GM10847 (cell line): Measurements from ENCODE around the gene MET.

ENCODE experiments used
- POLR2A ChIP-seq: IDR thresholded peaks from 2 replicates; pipeline ENCODE4 v1.6.1; 2011; ENCODE audit not compliant: insufficient read length; ENCODE audit errors: extremely low read depth

The MET gene

DNA sequence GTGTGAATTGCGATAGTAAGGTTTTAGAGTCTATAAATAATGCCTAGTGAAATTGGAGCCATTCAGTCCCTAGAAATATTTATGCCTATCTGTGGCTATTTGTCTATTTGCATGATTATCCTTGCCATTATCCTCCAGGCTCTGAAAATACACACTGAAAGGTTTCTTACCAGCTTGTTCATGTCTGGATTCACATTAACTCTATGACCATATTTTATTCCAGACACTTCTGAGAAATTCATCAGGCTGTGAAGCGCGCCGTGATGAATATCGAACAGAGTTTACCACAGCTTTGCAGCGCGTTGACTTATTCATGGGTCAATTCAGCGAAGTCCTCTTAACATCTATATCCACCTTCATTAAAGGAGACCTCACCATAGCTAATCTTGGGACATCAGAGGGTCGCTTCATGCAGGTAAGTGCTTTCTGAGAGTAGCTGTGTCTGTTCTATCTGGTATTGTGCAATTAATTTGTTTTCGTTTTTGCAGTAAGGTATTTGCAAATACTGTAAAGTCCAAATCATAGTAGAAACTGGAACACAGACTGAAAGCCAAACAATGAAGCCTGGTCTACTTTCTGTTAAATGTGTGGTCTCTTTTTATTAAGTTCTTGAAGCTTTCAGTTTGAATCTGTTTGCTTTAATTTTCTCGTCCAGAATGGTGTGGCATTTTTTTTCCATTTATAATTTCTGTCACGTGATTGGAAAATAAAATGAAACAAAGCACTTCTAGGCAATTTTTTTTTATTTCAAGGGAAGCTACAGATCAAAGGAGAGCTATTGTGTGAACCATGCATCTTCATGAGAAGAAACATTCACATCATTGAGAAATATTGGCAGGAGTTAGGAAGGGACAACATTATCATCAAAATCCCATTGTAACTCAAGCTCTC lies 59.7 kb downstream of the MET start:
- no peak for TF ChIP-seq POLR2A

DNA sequence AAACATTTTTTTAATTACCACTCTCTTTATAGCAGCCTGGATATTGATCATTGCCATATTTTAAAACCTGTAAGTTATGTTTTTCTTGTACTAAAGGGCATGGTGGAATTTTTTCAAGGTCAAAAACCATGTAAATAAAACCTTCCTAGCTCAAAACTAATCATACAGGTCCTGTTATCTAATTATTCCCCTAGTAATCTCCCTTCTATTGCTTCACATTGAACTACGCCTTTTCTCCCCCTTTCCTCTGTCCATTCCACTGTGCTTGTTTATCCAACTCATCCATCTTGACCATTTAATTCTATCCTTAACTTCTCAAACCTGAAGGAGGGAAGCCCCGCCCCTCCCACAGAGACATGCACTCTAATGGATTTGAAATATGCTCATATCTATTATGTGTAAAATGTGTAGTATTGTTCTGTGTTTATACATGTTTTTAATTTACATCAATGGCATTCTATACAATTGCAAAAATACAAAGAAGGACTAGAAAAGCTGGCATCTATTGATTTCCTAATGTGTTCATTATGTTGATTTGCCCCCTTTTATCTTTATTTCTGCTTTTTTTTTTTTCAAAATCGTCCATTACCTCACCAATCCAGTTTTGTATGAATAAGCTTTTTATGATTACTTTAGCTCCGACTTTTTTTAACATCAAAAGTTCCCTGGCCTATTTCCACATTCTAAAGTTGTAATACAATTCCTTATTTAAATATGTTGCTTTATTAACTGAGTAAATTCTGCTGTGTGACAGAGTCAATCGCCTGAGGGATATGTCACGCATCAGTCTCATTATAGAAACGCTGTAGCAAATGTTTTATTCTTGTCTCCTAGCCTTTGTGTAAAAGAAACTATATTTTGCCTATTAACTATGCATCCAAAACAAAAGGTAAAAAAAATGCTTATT lies 61.0 kb downstream of the MET start:
- no peak for TF ChIP-seq POLR2A

DNA sequence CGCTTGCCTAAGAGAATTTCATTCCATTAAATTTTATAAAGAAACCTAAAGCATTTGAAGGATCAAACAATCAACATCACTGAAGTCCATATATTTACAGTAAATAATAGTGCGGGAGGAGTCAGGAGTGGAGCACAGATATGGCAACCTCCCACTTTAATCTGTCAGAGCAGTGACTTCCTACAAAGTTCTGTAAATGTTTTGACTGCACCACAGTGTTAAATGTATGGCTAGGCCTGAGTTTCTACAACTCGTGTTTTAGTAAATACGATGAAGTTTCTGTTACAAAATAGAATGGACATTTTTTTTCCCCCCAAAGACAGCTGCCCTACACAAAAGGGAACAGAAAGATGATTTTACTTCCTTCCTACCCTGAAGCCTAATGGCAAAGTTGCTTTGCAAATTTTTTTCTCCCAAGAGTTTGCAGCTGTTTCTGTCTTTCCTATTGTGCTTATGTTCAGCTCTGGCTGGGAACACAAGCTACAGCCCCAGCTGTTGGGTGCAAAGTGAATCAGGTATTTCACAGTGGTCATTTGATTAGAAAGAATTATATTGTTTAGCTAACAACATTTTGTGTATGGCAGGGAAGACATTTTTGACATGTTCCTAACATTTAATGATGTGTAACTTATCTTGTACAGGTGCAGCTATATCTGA lies 62.1 kb downstream of the MET start:
- TF ChIP-seq POLR2A, result no peak

DNA sequence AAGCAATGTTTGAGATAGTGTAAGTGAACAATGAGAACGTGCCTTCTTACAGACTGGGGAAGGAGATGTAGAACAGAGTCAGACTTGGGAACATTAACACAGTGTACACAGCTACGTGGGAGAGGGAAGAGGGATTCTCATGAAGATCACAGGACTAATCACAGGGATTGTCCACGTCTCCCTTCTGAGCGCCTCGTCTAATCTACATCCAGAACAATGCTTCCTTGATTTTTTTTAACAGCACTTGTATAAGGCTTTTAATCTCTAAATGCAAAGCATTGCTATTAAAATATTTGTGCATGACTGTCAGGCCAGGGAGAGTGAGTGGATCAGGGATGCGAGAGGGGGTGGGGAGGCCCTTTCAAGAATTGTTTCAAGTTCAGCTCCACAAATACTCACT lies 62.7 kb downstream of the MET start:
- TF ChIP-seq POLR2A, result no peak

DNA sequence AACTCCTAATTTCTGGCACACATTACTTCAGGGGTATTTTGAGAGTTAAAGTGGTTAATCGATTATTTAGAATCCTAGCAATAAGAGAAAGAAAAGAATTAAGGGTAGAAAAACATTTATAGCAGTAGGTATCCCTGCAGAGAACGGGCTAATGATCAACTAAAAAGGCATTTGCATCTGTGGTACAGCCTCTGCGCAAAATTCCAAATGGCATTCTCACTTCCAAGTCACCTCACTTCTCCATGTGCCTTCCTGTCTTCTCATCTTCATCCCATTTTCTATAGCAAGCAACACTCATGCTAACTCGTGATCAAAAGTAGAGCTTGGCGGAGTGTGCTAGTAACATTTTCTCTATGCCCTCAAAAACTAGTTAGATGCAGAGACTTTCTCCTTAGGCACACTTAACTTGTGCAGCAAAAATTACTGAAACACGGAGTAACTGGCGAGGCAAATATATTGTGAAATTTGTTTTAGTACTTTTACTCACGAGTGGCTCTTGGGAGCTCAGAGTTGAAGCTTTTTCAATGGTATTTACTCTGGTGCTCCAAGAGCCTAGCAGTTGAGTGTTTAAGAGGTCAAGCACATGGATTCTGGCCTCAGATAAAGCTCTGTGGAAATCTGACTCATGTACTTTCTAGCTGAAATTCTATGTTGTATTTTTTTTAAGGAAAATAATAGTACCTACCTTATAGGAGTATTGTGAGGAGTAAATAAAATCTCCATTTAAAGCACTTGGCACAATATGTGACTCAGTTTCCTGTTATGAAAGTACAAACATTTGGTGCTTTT lies 65.1 kb downstream of the MET start:
- TF ChIP-seq POLR2A, result no peak

DNA sequence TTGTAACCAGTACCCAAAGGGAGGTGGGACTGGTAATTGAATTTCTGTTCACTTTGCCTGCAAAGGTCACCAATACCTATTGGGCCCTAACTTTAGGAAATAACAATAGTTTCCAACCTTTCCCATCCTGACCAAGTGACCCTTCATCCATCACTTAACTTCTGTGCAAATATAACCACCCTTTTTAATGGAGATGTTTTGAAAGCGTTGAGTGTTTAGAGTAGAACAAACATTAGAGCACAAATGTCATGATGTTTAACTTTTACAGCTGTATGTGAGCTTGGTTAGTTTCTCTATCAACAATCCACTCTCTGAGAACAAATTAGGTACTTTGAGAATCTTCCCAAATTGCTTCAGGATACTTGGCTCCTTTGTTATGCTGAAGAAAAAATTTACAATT lies 66.4 kb downstream of the MET start:
- TF ChIP-seq POLR2A, result no peak

DNA sequence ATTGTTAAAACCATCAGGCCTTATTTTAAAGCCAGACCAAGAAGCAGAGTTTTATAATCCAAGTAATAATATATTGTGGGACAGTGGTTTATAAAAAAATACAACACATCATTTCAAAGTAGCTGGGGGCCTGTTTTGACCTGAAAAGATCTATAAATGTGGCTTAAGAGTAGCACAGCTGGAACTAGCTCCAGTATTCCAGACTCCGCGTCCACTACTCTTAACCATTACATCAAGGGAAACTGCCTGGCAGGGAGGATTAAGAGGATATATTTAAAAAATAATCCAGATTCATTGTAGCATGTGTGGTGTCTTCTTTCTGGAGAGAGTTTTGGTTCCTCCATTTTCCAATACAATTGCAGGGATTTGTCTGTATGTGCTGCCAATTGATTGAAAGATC lies 67.3 kb downstream of the MET start:
- no peak for TF ChIP-seq POLR2A

DNA sequence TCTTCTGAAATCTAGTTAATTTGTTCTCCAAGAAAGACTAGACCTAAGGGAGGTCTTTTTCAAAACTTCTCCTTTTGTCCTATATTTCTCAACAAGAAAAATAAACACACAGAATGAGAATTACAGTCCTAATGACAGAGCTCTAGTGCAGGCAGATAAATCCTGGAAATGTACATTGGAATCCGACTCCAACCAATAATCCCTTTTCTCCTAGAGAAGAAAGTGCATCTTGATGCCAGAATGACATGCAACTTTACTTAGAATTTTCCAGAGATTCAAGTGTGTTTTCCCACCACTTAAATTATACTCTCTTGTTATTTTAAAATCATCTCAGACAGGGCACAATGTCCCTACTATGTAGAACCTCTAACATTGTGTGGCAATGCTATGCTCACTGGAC lies 68.2 kb downstream of the MET start:
- TF ChIP-seq POLR2A, result no peak

DNA sequence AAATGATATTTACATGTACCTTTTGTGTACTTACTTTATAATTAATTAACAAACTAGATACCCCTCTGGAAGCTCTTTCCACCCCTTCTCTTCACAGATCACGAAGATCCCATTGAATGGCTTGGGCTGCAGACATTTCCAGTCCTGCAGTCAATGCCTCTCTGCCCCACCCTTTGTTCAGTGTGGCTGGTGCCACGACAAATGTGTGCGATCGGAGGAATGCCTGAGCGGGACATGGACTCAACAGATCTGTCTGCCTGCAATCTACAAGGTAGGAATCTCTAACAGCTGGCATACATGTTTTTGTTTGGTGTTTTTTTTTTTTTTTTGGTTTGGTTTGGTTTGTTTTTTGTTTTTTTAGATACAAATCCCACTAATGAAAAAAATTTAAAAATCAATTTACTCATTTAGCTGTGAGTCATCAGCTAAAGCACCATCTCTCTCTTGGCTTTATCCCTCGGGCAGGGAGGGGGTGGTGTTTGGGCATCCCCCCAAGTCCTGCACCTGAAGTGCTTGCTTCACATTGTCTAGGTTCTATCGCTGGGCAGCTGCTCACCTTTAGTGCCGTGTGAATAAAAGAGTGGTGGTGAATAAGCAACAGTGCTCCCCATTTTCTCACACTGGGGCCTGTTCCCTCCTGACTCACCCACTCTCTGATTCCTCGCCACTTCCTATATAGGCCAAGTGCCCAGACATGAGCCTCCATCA lies 68.9 kb downstream of the MET start:
- no peak for TF ChIP-seq POLR2A

DNA sequence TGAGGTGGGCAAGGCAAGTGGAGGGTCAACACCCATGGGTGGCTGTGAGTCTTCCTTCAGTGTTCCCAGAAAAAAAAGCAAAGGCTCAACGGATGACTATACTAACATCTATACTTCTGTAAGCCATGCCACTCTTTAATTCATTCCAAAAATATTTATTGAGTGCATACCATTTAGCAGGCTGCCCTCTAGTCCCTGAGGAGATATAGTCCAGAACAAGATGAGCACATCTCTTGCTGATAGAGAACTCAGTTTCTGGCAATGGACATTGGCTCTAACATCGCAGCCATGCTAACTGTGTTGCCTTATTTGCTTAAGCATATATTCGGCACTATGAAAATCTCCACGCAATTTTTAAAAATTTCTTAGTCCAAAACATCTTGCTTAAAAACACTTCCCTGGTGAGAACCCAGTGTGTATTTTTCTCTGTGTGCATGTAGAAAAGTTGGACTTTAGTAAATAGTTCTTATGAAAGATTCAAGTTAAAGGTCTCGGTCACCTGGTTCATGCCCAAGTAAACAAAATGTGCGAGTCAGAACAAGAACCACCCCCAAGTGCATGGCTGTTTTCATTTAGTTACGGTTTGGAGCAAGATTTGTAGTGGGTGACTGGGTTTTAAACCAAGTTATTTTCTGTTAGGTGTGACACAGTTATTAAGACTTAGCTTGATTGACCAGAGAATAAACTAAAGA lies 69.8 kb downstream of the MET start:
- no peak for TF ChIP-seq POLR2A

DNA sequence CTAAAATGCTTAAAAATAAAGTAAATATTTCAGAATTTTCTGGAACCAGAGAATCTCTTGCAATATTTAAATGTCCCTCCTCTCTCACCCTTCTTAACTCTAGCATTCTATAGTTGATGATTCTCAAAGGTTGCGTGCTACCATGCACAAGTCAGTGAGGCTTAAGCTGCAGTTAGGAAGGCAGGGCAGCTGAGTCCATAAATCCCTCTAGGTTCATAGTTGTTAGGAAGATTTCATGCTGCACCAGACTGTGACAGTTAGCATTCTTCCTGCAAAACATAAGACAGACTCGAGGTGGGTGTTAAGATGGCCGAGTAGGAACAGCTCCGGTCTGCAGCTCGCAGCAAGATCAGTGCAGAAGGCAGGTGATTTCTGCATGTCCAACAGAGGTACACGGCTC lies 70.6 kb downstream of the MET start:
- TF ChIP-seq POLR2A, result no peak

DNA sequence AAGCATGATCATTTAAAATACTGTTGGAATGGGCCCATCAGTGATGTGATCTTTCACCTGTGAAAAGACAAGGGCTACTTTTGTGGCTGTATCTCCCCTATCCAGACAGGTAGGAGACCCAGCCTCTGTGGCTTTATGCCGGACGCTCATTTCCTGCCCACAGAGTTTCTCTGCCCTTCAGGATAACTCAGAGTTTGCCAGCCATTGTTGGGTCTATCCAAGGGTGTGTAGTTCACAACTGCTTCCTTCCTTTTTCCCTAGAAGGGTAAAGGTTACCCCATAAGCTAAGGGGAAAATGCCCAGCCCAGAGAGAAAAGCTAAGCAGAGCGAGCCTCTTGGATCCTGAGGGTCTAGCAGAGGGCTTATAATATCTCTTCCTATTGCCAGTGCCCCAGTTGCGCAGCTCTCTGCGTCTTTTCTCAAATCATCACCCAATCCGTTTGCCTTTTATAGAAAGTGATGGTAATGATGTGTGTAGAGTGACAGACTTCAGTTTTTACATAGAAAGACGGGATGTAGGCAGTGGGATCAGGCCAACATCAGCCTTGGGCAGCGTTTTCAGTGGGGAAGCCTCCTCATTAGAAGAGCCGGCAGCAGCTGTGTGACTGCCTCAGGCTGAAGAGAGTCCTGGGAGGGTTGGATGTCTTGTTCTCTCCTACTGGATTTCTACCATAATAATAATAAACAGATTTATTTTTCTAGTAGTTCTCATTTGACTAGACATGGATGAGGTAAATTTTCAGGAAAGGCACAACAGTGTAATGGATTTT lies 80.5 kb downstream of the MET start:
- TF ChIP-seq POLR2A, result no peak

DNA sequence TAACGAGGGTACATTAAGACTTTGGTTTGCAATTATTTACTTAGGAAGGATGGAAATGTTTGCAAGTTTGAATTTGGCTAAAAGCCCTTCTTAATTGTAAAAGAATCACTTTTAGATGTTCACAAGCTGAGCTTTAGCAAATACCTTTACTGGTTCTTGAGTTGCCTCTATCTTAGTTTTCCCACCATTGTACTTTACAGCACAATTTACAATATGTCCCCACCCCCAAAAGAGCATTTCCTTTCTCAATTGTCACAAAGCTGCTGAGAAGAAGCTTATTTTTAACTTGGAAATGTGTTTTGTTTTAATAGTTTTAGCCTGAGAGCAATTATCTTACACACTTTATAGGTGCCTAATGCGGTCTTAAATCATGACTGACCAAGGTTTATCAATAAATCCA lies 81.1 kb downstream of the MET start:
- TF ChIP-seq POLR2A, result no peak
